M059J (cell line): ENCODE data around the gene CIP2A. TPM values are rescaled to one million over a fixed set of nuclear protein-coding genes. Genes with fewer than 3 reads are reported as not detected.

Source experiments
- DNase-seq: peaks from one replicate; pipeline ENCODE4 v3.0.0-alpha.2; 2012; ENCODE audit warnings: low read depth
- total RNA-seq: library from RNA; depleted of rRNA; stranded (reverse); fragments of >200 nt; shearing (Covaris generic); gene quantifications from 2 replicates; pipeline ENCODE4 v1.2.3, GENCODE V29; 2014

Gene CIP2A
- total RNA-seq, 1 experiment from 2014 or later: 61.4 TPM

DNA sequence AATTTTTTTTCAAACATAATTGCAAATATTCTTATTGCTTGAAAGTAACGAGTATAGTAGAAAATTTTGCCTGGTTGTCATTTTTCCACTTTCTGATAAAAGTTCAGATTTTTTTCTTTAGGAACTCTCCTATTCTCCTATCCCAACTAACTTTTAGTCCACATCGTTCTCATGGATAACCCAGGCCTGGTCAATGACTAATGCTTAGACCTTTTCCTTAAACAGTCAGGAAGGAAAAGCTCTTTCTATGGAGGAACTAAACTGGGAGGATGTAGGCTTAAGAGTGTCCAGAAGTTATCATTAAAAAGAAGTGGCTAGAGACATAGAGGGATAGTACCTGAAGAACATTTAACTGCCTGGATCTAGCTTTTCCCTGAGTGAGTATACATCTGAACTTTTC, 26.7 kb downstream of the CIP2A start:
- no peak for DNase-seq

DNA sequence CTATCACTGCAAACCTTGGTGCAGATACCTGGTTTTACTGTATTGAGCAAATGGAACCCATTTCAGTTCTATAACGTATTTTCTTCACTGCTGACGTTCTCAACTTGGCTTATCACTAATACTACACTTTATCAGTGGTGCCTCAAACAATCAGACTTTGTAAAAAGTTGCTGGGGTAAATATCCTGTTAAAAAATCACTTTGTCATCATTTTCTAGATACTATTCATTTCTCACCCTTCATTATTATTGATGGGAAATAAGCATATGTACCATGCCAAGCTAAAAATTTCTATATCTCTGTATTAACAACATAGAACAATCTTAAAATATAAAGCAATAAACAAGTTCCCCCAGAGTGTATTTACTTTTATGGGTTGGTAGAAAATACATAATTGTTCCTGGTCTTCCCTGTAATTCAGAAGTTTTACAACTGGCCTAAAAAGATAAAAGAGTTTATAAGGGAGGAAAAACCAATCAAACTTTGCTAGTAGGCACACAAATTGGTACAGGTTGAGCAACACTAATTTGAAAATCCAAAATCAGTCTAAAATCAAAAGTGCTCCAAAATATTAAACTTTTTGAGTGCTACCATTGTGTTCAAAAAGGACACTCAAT, 33.2 kb downstream of the CIP2A start:
- no peak for DNase-seq

DNA sequence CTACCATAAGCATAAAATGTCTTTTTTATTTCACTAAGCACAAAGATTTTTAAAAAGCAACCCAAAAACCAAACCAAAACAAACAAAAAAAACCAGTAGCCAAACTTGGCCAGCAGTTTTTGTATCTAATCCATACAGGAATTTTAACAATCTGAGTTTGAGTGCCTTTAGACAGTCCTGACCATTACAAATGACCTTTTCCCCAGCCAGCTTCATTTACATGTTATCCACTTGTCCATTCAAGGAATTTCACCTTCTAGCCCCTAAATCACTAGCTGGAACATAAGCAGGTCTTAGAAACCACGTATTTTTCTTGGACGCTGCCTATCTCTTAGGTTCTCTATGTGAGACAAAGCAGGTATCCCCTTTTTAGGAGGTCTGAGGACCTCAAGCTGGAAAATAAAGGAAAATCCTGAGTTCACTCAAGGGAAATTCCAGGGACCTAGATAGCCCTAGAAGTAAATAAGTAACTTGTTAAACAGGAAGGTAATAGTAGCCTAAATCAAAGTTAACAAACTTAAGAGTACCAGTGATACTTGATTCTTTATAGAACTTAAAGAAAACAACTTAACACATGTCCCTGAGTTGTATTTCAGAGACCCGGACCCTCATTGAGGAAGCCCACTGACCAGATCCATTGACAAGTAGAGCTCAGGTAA, 34.2 kb downstream of the CIP2A start:
- DNase-seq: peak; percentile 12

DNA sequence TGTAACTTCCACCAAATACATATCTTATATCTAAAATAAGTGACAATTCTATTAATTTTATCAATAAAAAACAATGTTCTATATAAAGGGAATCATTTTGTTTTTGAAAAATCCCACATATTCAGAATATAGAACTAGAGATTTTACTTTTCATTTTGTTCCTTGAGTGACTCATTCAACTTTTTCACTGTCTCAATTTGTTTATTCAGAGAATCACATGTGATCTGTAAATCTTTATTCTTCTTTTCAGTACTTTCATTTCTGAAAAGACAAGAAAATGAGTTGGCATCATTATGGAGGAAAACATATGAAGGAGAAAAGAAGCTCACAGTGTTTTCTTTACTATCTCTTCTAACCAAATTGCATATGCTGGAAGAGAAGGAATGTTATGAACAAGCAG, 35.0 kb downstream of the CIP2A start:
- no peak for DNase-seq

DNA sequence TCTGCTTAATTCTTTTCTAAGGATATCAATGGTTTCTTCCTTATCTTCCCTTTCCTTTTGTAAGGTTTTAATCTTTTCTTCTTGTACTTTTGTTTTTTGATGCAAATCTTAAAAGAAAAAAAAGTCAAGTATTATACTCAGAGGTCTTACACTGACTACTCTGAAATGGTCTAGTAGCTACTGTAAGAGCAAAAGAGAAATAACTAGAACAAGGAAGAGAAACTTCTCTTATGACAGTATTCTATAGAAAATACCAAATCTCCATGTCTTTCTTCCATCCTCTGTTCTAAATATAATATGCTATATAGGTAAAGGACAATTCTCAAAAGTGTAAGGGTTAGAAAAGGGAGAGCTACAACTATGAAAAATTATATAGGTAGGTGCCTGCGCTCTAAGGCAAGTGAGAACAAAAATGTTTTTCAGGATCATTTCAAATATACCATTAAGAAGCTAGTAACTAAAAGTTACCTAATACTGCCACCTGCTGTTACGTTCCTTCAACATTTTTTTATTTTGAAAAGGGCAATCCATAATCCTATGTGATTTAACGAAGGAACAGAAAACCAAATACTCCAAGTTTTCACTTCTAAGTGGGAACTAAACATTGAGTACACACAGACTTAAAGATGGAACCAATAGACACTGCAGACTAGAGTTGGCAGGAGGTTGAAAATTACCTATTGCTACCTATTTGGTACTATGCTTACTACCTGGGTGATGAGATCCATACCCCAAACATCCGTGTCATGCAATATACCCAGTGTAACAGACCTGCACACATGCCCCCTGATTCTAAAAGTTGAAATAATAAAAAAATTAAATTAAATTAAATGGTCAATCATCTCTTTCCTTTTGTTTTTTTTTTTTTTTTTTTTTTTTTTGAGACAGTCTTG, 36.7 kb downstream of the CIP2A start:
- DNase-seq: peak; percentile 48

DNA sequence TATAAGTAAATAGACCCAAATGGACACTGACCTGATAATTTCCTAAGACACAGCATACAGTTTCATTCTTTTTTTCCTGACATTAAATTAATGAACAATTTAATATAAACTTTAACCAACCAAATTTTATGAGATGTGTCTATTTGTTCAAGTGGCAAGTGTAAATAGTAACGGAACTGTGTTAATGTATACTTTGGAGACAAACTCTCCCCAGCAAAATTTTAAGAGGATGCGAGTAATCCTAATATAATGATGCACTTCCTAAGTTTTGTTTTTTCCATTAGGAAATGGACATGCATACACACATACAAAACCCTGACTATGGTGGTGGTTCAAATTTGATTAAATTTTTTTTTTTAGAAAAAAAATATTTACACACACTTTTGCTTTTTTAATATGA, 40.4 kb downstream of the CIP2A start:
- no peak for DNase-seq

DNA sequence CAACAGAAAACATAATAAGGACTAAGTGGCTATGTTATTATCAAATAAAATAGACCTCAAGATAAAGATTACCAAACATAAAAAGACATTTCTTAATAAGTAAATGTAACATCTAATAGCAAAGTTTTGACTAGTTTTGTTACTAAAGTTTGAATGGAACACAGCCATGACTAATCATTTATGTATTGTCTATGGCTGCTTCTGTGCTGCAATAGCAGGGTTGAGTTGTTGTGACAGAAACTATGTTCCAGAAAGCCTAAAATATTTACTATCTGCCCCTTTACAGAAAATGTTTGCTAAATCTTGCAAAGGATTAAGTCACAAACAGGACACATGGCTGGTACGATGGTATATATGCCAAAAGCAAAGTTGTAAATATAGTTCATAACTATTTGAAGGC, 40.9 kb downstream of the CIP2A start:
- no peak for DNase-seq

DNA sequence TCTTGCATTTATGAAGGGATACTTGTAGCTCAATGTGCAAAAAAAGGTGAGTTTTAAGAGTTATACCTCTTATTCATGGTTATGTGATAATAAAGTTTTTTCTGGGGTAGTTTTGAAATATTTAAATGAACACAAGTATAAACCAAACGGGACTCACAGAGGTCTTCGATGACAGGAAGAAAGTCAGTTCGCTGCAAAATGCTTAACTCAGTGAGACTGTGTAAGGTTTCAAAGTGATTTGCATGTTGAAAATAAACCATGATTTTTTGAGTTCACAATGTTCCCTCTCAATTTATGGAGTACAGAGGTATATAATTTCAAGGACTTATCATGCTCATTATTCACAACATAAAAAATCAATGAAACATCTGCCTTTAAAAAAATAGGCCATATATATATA, 42.5 kb downstream of the CIP2A start:
- no peak for DNase-seq

DNA sequence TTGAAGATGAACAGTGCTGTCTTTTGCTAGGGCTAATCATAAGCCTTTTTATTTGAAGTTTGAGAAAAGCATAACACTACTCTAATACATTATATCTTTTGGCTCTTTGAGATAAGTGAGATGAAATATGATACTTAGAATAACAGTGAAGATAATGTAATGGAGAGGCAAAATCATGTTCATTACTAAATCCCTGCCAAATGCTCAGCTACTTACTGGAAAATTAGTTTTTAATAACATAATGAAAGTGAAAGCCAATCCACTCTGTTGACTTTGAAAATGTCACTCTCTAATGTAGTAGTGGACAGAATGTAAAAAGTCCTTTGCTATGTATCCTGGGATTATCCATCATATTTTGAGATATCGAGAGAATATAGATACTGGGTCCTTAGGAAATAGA, 43.0 kb downstream of the CIP2A start:
- DNase-seq: no peak

DNA sequence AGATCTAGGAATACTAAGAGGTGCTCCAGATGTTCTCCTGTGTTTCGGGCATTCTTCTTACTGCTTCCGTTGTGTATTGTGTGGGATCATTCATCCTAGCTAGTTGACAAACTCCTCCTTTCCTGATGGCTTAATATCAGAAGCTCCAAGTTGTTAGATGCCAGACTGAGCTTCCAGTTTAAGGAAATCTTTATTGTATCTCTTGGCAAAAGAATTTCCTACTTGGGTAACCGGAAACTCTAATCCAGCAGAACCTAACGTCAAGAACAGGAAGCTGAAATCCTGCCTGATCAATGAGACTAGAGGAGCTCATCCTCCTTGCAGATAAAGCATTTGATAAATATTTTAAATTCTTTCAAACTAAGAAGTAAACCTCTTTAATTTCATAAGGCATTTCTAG, 51.2 kb downstream of the CIP2A start:
- DNase-seq: no peak

DNA sequence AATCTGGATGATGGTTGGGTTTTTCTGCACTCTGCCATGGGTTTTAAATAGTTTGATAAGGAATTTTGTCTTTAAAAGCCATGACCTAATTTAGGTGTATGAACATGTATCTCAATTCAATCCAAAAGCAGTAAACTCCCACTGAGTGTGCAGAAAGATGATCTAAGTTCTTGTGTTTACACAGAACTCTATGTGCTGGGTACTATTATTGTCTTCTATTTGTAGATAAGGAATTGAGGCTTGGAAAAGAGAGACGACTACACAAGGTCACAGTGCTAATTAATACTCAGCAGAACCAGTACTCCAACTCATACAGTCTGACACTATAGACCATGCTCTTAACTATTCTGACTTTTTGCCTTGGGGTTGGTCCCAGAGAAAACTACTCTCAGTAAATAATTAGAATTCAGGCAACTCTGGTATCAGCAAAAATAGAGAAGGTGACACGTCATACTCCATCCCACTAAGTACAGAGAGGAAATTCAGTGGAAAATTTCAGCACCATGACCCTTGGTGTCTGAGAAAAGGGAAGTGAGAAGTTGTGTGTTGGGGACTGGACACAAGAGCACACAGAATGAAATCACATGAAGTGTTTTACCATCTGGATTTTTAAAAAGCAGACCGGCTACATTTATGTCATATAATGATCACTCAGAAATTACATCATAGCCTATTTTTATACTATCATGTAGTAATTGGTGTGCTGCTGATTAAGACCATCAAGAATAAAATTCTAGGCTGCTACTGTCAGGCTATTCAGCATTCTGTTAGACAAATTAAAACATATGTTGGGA, 60.6 kb downstream of the CIP2A start:
- DNase-seq: no peak

DNA sequence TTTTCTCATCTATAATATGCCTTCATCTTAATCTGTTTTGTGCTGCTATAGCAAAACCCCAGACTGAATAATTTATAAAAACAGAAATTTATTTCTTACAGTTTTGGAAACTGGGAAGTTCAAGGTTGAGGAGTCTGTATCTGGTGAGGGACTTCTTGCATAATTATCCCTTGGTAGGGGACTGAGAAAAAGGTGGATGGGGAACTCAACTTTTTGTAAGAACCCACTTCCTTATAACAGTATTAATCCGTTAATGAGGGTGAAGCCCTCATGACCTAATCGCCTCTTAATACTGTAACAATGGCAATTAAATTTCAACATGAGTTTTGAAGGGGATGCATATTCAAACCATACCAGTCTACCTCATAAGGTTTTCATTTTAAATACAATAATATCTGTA, 61.4 kb downstream of the CIP2A start:
- DNase-seq: no peak

DNA sequence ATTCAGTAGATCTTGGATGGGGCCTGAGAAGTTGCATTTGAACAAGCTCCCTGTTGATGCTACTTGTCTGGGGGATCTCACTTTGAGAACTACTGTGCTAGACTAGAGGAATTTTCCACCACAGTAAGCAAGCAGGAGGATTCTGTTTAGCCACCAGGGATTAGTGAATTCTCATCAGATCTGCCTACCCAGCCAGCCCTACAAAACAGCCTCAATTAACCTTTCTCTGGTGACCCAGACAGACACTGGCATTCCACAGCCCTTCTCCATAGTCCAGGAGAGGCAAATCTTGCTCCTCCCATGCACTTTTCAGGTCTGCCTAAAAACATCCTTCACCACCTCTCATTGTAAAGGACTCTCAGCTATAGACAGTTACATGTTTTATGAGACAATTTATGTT, 62.1 kb downstream of the CIP2A start:
- no peak for DNase-seq

DNA sequence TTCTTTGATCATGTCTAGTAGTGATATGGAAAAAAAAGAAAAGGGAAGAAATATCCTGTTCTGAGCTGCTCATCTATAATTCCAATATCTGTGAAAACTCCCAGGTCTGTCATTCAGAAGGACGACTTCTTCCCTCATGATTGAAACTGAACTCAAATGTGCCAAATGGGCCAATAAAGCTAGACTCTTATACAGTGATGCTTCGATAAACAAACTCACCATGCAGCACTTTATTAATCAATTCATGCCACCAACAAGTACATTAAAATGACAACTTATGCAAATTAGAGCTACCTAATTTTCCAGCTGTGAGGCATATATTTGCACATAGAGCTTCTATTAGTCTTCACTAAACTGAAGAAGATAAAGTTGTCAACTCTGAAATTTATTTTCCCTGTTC, 63.3 kb downstream of the CIP2A start:
- no peak for DNase-seq

DNA sequence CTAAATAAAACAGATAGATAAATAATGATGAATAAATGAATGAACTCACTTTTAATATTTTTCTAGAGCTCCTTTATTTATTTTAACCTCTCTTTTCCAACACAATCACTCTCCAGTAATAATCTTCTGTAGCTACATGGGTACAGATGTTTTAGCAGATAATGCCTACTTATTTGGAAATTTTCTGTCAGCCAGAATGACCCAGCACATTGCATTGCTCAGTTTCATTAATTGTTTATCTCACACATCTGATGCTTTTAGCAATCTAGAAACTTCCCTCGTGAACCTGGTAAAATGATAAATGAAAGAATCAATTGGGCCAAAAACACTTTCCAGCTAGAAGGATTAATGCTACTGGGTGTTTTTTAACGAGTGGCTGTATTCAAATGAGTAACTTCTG, 64.0 kb downstream of the CIP2A start:
- DNase-seq: no peak

DNA sequence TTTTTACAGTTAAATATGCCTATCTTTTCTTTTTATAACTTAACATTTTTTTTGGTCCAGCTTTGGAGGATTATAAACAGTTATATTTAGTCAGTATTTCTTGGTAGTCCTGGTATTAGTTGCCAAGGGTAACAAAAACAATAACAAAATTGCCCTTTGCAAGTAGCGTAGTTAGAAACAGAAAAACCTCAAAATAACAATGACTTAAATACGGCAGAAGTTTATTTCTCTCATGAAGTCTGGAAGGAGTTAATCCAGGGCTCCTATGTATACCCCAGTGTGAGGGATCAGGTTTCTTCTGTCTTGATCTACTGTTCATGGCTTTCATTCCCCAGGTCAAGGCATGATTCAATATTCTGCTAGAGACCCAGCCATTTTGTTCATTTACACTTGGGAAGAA, 64.7 kb downstream of the CIP2A start:
- DNase-seq: peak; percentile 52

DNA sequence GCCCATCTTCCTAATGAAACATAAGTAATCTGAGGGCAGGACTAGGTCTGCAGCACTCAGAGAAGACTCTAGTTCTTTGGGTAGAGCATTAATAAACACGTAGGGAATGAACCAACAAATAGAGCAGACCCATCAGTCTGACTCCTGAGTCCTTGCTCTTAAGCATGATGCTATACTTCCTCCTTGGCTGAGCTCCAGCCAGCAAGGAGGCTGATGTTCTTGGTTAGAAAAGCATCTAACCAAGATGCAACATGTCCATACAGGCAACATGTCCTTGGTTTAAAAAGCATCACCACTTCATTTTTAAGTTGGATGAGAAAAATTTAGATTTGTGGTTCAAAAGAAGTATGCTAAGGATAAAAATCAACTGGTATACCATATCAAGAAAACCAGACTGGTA, 70.3 kb downstream of the CIP2A start:
- DNase-seq: peak; percentile 17

DNA sequence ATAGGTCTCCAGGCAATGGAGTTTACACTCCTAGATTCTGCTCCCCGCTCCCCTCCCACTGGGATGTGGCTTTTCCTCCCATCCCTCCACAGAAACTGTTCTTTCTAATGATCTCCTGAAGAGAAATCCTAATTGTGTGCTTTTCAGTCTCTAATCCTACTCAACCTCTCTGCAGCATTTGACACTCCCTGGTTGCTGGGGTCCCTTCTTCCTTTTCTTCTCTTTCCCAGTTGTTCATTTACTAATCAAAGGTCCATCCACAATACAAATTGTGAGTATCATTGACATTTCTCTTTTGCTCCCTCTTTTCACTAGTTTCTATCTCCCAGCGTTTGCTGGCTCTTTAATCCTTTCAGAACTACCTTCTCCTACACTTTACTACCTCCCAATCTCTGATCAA, 72.4 kb downstream of the CIP2A start:
- DNase-seq: no peak

DNA sequence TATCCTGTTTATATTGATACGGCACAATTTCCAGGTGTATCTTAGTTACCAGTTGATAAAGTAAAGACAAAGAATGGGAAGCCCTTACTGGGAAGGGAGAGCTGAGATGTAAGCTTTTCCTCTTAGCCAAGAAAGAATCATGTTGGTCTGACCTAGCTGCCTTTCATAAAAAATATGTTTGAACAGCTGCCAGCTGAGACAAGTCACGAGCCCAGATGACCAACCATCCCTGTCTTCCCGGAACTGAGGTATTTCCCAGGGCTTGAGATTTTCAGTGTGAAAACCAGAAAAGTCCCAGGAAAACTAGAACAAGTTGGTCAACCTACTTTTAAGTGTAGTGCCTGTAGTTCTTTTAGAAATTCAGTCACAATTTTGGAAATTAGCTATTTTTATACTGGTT, 75.3 kb downstream of the CIP2A start:
- peak; percentile 44 for DNase-seq

DNA sequence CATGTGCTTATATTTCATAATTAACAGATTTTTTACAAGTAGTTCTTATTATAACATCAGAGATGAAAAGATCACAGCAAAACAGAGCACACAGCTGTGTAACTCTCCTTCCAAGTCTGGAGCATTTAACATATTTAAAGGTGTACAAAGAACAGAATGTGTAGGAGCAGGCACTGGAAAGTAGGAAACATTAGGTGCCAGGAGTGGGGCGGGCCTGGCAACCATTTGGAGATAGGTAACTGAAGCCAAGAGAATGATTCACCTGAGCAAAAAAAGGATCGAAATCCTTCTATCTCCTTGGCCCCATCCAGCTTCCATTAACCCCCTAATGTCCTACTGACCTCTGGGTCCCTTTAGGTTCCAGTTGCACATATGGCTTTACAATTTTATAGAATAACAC, 76.6 kb downstream of the CIP2A start:
- DNase-seq: no peak

DNA sequence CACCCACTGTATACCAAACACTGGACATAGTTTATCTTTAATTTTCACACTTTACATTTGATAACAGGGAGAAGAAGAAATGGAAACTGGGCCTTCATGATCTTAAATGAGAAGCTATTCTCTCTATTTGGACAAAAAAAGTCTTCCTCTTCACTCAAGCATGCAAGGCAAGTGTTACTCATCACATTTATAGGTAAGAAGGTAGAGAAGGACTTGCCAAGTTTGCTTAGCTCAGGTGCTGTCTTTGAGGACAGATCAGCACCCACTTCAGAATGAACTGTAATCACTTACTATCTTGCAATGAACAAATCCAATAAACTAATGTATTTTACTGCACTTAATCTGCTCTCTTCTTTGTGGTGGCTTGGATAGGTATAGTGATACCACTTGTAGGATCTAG, 77.7 kb downstream of the CIP2A start:
- no peak for DNase-seq

DNA sequence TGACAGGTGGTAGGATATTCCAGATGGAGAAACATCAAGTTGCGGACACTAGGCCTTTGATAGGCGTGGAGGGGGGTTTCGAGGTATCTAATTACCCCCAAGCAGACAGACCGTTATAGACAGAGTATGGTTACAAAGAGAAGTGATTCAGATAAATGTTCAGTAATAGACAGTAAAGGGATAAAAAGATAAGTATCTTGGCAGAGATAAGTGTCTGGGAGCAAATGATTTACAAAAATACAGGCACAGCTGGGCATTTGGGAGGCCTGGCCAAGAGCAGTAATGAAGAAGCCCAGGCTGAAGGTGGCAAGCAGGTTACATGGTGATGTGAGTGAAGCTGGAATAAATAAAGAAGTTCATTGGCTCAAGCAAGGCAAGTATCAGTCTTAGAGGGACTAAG, 78.2 kb downstream of the CIP2A start:
- no peak for DNase-seq
